Keratinocyte (primary cell): ENCODE measurements around the gene DCLK1. TPM values are rescaled to one million over a fixed set of nuclear protein-coding genes. Genes with fewer than 3 reads are reported as not detected.

Source experiments
- DNase-seq: peaks from one replicate; pipeline ENCODE4 v3.0.0-alpha.2; 2011; ENCODE audit warnings: low read depth, missing footprints, low spot score
- FAIRE-seq: peaks from 2 replicates; lab custom pipeline; 2011; peaks lifted over from hg19 to GRCh38; lab: Jason Lieb, UNC
- H2AFZ ChIP-seq: 2 replicates; pipeline ENCODE4 v1.6.0; 2012; ENCODE audit warnings: low read length, control low read depth, inconsistent platforms; ENCODE audit not compliant: control insufficient read depth
- H3K27ac ChIP-seq: 2 replicates; pipeline ENCODE4 v1.5.1; 2011; ENCODE audit warnings: low read length; ENCODE audit not compliant: control insufficient read depth, insufficient read depth
- H3K27me3 ChIP-seq: 3 replicates; pipeline ENCODE4 v1.6.0; 2011; ENCODE audit warnings: low read length; ENCODE audit not compliant: control insufficient read depth, insufficient read depth; ENCODE audit errors: extremely low read depth
- H3K36me3 ChIP-seq, 2 experiments: 2 replicates in 1 of 2; 3 replicates in 1 of 2; pipeline ENCODE4 v1.5.1; 2011; ENCODE audit warnings: low read length in 2 of 2, mild to moderate bottlenecking in 1 of 2; ENCODE audit not compliant: control insufficient read depth in 2 of 2, insufficient read depth in 2 of 2; ENCODE audit errors: extremely low read depth in 1 of 2
- H3K4me1 ChIP-seq: 3 replicates; pipeline ENCODE4 v1.5.1; 2011; ENCODE audit warnings: low read length; ENCODE audit not compliant: control insufficient read depth, insufficient read depth; ENCODE audit errors: extremely low read depth
- H3K4me2 ChIP-seq: 3 replicates; pipeline ENCODE4 v1.6.0; 2011; ENCODE audit warnings: low read depth, low read length; ENCODE audit not compliant: control insufficient read depth, insufficient read depth; ENCODE audit errors: extremely low read depth
- H3K4me3 ChIP-seq, 3 experiments: fragments of 200-600 bp in 1 of 3; sonication (generic) in 1 of 3; 2 replicates in 2 of 3; 3 replicates in 1 of 3; pipeline ENCODE4 v1.5.1; 2011 to 2016; ENCODE audit warnings: low read length in 3 of 3, mild to moderate bottlenecking in 3 of 3, control low read depth in 2 of 3, inconsistent platforms in 1 of 3, low read depth in 1 of 3, mixed read lengths in 1 of 3, mixed run types in 1 of 3, moderate library complexity in 1 of 3; ENCODE audit not compliant: control insufficient read depth in 2 of 3, insufficient read depth in 2 of 3; ENCODE audit errors: extremely low read depth in 1 of 3
- H3K79me2 ChIP-seq: 2 replicates; pipeline ENCODE4 v1.6.0; 2012; ENCODE audit warnings: low read length; ENCODE audit not compliant: control insufficient read depth, insufficient read depth
- H3K9ac ChIP-seq: 3 replicates; pipeline ENCODE4 v1.6.0; 2011; ENCODE audit warnings: low read length; ENCODE audit not compliant: control insufficient read depth, insufficient read depth; ENCODE audit errors: extremely low read depth
- H3K9me1 ChIP-seq: 3 replicates; pipeline ENCODE4 v1.6.0; 2011; ENCODE audit warnings: low read length; ENCODE audit not compliant: control insufficient read depth, insufficient read depth; ENCODE audit errors: extremely low read depth
- H3K9me3 ChIP-seq: 2 replicates; pipeline ENCODE4 v1.5.1; 2012; ENCODE audit warnings: low read depth, low read length; ENCODE audit not compliant: control insufficient read depth
- H4K20me1 ChIP-seq: 3 replicates; pipeline ENCODE4 v1.6.0; 2011; ENCODE audit warnings: low read length; ENCODE audit not compliant: control insufficient read depth, insufficient read depth; ENCODE audit errors: extremely low read depth
- EZH2 ChIP-seq: IDR thresholded peaks from one replicate; pipeline ENCODE4 v1.6.1; 2012; ENCODE audit warnings: inconsistent platforms, mild to moderate bottlenecking, low read length, moderate library complexity
- dilution Hi-C: fragments of 300-500 bp; cut with MboI; formaldehyde crosslinking; loops from one replicate; pipeline ENCODE4 v1.7.0; 2020; ENCODE audit warnings: low sequenced_read_pairs; ENCODE audit not compliant: extremely low pct_ligation_motif_present
- polyA plus RNA-seq, 5 experiments: library from polyadenylated mRNA; depleted of rRNA in 3 of 5; stranded (reverse) in 3 of 5; stranded (forward) in 1 of 5; unstranded in 1 of 5; fragments of >200 nt; gene quantifications; 1 replicate in 1 of 5; 2 replicates in 3 of 5; 3 replicates in 1 of 5; pipeline versions ENCODE4 v1.2.1 to v1.2.3, GENCODE V29; 2011 to 2012; ENCODE audit warnings: missing spikeins in 2 of 5, low read depth in 1 of 5, low replicate concordance in 1 of 5
- TF ChIP-seq, protein P1 (sequence below), 3 experiments: IDR thresholded peaks in 1 of 3; conservative IDR thresholded peaks in 1 of 3; optimal IDR thresholded peaks in 1 of 3; 2 replicates in 2 of 3; 3 replicates in 1 of 3; pipeline versions ENCODE3 to v1.5.1; 2011; ENCODE audit warnings: low read length in 3 of 3, mild to moderate bottlenecking in 3 of 3, moderate library complexity in 2 of 3, control low read depth in 1 of 3, inconsistent platforms in 1 of 3; ENCODE audit not compliant: insufficient read depth in 2 of 3; ENCODE audit errors: extremely low read depth in 1 of 3

The DCLK1 gene
- polyA plus RNA-seq, 1 donor (not counting 4 experiments of a cell fraction or from before 2014, with no cell fraction given), result 0.04 TPM

GRCh38 chr13:36130552-36131221, 495 bp downstream of the DCLK1 start:
- peak; percentile 89 for TF ChIP-seq EZH2
- TF ChIP-seq, protein P1, sequence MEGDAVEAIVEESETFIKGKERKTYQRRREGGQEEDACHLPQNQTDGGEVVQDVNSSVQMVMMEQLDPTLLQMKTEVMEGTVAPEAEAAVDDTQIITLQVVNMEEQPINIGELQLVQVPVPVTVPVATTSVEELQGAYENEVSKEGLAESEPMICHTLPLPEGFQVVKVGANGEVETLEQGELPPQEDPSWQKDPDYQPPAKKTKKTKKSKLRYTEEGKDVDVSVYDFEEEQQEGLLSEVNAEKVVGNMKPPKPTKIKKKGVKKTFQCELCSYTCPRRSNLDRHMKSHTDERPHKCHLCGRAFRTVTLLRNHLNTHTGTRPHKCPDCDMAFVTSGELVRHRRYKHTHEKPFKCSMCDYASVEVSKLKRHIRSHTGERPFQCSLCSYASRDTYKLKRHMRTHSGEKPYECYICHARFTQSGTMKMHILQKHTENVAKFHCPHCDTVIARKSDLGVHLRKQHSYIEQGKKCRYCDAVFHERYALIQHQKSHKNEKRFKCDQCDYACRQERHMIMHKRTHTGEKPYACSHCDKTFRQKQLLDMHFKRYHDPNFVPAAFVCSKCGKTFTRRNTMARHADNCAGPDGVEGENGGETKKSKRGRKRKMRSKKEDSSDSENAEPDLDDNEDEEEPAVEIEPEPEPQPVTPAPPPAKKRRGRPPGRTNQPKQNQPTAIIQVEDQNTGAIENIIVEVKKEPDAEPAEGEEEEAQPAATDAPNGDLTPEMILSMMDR (optimal IDR thresholded peaks at IDR 0.05 in 1 of 3, IDR thresholded peaks at IDR 0.05 in 1 of 3, conservative IDR thresholded peaks at IDR 0.05 in 1 of 3; ENCODE audit: extremely low read depth in 1 of 3, insufficient read depth in 2 of 3, low read length in 3 of 3), result no peak
- Histone ChIP-seq H3K27ac (no peak overlapping the region), H3K27me3 (peaks cover 31% of the 10 kb centered on the region), H2AFZ (no peak overlapping the region), H3K4me3 (no peak overlapping the region), H3K4me2 (peak overlapping the region; percentile 44), H3K9me3 (no peaks in the 10 kb centered on the region), H3K79me2 (no peaks in the 10 kb centered on the region), H3K36me3 (no peaks in the 10 kb centered on the region), H4K20me1 (no peaks in the 10 kb centered on the region), H3K9me1 (no peaks in the 10 kb centered on the region), H3K9ac (no peak overlapping the region), H3K4me1 (no peaks in the 10 kb centered on the region)
- no peak for DNase-seq
- no peak for FAIRE-seq
- dilution Hi-C loops, result no loop called here

DNA sequence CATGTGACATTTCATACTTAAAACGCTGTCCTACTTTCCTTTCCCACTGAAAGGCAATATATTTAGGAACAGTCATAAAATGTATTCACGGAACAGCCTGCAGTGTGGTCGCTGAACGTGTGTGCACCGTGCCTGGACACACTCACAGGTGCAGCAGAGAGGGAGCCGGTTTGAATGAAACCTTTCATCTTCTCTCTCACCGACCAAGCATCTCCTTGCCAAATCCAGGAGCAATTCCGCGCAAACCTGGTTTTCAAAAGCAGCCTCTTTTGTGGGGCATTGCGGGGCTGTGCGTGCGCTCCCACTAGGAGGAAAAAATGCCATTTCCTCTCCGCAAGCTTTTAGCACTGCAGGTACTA, 1.0 kb downstream of the DCLK1 start:
- Histone ChIP-seq H3K79me2 (no peaks in the 10 kb centered on the region), H3K36me3 (no peaks in the 10 kb centered on the region), H4K20me1 (no peaks in the 10 kb centered on the region), H3K4me3 (no peak overlapping the region), H3K4me2 (peak overlapping the region; percentile 44), H2AFZ (no peak overlapping the region), H3K9me3 (no peaks in the 10 kb centered on the region), H3K4me1 (no peaks in the 10 kb centered on the region), H3K9me1 (no peaks in the 10 kb centered on the region), H3K27me3 (peaks cover 31% of the 10 kb centered on the region), H3K9ac (no peak overlapping the region), H3K27ac (no peak overlapping the region)
- DNase-seq (no peak), FAIRE-seq (no peak)
- no peak for TF ChIP-seq EZH2
- TF ChIP-seq, protein P1 (optimal IDR thresholded peaks at IDR 0.05 in 1 of 3, IDR thresholded peaks at IDR 0.05 in 1 of 3, conservative IDR thresholded peaks at IDR 0.05 in 1 of 3; ENCODE audit: extremely low read depth in 1 of 3, insufficient read depth in 2 of 3, low read length in 3 of 3), result no peak
- dilution Hi-C loops, result no loop called here
